ENCODE results near the gene ARHGAP26.

DNA sequence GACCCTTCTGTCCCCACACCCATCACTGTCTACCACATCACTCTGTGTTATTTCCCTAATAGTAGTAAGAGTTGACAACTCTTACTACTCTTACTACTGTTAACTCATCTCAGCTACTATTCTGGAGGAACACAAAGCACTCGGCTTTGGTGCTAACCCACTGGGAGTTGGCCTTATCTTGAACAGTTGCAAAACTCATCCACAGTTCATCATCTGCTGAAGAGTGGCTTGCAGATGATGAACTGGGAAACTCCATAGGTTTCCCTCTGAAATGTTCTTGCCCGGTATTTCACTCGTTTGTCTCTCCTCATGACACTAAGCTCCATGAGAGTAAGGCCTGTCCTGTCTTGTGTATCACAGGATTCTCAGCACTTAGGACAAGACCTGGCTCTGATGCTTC lies 411.9 kb downstream of the ARHGAP26 start:
- no peak for TF ChIP-seq CTCF (IDR thresholded peaks at IDR 0.05; ENCODE audit: poor library complexity, severe bottlenecking)
- TF ChIP-seq EZH2 (IDR thresholded peaks at IDR 0.05; ENCODE audit: borderline replicate concordance, insufficient read depth, low read length, poor library complexity, severe bottlenecking), result no peak
